HFF-Myc (cell line): Measurements from ENCODE around the gene HLA-DRA.

ENCODE experiments used
- DNase-seq: peaks from one replicate; pipeline ENCODE4 v3.0.0-alpha.2; 2011; ENCODE audit warnings: low read depth; ENCODE audit errors: extremely low read depth
- H3K4me3 ChIP-seq: replicated peaks from 2 replicates; pipeline ENCODE4 v1.5.1; 2011; ENCODE audit warnings: low read depth, mild to moderate bottlenecking, control low read depth, low read length
- TF ChIP-seq, protein P1 (sequence below): IDR thresholded peaks from 2 replicates; pipeline ENCODE4 v1.5.1; 2012; ENCODE audit warnings: mild to moderate bottlenecking, low read depth, low read length, control low read depth; ENCODE audit errors: missing control alignments

The HLA-DRA gene

DNA sequence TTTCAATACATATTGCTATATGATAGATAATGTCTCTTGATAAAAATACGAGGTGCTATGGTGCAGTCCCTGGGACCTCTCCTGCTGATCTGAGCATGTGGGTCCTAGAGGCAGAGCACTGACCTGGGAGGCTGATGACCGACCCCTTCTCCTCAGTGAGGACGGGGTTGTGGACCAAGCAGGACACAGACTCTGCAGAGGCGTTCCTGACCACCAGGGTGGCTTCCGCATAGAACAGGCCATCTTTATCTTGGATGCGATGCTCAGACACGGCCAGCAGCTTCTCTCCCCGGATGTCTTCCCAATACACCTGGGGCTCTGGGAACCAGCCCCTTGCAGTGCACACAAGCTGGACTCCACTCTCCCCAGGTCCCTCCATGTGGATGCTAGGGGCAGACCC, 36.9 kb upstream of the HLA-DRA start:
- H3K4me3 ChIP-seq, result no peak overlapping the region
- TF ChIP-seq, protein P1, sequence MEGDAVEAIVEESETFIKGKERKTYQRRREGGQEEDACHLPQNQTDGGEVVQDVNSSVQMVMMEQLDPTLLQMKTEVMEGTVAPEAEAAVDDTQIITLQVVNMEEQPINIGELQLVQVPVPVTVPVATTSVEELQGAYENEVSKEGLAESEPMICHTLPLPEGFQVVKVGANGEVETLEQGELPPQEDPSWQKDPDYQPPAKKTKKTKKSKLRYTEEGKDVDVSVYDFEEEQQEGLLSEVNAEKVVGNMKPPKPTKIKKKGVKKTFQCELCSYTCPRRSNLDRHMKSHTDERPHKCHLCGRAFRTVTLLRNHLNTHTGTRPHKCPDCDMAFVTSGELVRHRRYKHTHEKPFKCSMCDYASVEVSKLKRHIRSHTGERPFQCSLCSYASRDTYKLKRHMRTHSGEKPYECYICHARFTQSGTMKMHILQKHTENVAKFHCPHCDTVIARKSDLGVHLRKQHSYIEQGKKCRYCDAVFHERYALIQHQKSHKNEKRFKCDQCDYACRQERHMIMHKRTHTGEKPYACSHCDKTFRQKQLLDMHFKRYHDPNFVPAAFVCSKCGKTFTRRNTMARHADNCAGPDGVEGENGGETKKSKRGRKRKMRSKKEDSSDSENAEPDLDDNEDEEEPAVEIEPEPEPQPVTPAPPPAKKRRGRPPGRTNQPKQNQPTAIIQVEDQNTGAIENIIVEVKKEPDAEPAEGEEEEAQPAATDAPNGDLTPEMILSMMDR, result no peak
- DNase-seq, result no peak

DNA sequence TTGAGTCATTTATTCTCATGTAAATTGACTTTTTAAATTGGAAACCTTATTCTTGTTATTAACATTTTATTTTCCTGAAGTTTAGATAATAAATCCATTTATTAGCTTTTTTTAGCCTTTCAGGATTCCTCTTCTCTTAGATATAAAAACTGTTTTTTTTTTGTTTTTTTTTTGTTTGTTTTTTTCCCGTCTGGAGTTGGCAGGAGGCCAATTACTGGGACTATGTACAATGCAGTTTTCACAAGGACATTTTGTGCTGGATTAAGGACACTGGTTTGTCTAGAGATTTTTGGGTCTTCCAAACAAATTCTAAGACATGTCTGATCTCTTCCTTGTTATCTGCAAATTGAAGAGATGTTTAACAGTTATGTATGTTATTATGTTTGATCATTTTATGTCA, 34.0 kb upstream of the HLA-DRA start:
- DNase-seq, result no peak
- H3K4me3 ChIP-seq, result no peak overlapping the region
- TF ChIP-seq, protein P1, result no peak

DNA sequence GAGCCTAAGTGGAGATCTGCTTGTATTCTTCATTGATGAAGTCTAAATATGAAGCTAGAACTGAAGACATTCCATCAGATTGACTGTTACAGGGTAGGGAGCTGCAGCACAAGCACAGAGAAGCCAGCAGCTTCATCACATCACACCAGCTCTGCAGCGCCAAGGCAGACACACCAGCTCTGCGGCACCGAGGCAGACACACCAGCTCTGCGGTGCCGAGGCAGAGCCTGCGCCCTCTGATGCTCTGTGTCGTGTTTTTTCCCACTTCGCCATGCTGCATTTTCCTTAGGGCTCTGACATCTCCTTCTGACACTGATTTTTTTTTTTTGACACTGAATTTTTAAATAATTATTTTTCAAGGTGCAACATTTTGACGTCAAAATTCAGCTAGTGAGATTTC, 33.5 kb upstream of the HLA-DRA start:
- TF ChIP-seq, protein P1, result no peak
- H3K4me3 ChIP-seq, result no peak overlapping the region
- DNase-seq, result no peak

- DNase-seq, result no peak
- TF ChIP-seq, protein P1, result no peak
- H3K4me3 ChIP-seq, result no peak within 1 kb of the TSS
Measured at GRCh38 chr6:32406857-32407256, 32.8 kb upstream of the HLA-DRA start, which contains the start of gene BTNL2. TSS of gene BTNL2 (minus strand) at chr6:32407181. CDS start at chr6:32407123, 58 bp downstream.

DNA sequence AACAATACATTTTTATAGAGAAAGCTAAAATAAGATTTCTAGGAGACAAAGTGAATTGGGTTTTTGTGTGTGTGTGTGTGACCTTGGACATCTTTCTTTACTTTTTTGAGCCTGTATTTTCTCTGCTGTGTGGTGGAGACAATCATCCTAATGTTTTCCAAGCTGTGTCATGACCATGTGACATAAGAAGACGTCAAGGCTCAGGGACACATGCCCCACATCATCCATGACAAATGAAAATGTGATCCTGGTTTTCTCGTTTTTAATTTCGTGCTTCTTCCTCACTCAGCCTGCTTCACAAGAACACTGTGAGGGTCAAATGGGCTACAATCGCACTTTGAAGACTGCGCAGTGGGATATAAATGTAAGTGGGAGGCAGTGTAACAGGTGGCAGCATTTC, 28.8 kb upstream of the HLA-DRA start:
- TF ChIP-seq, protein P1, result no peak
- no peak overlapping the region for H3K4me3 ChIP-seq
- no peak for DNase-seq

- H3K4me3 ChIP-seq, result no peak overlapping the region
- DNase-seq, result no peak
- TF ChIP-seq, protein P1, result no peak
Measured at GRCh38 chr6:32411566-32412327, 27.9 kb upstream of the HLA-DRA start.

GRCh38 chr6:32413427-32414047, 26.1 kb upstream of the HLA-DRA start:
- no peak overlapping the region for H3K4me3 ChIP-seq
- TF ChIP-seq, protein P1, result peak; percentile 96
- DNase-seq, result peak; percentile 35
